ENCODE results near the gene ZNF135.

The ZNF135 gene

DNA sequence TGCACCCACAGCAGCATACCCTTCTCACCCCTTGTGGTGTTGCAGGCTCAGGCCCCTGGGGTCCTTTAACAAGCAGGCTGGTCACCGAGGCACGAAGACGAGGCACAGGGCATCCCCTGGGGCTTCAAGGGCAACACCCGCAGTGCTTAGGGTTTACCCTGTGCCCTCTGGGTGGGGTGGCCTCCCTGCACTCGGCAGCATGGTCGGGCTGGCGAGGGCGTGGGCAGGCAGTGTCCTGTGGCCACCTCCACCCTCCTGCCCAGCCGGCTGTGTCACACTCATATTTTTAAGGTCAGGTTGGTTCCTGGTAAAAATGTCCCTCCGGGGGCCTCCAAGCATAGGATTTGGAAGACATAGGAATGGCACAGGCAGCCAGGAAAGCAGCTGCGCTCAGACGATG lies 11.4 kb upstream of the ZNF135 start:
- no peak for DNase-seq

DNA sequence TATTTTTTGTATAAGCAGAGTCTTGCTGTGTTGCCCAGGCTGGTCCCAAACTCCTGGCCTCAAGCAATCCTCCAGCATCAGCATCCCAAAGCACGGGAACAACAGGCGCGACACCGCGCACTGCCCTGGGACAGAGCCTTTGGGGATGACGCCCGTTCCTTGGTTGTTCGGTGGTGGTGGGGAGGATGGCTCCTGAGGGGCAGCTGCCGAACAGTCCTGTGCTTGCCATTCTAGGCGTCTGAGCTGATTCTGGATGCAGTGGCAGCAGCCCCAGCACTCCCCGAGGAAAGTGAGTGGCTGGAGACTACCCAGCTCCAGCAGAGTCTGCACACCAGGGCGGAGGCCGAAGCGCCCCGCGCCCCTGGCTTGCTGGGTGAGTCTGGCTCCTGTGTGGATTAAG lies 6.8 kb upstream of the ZNF135 start:
- no peak for DNase-seq

DNA sequence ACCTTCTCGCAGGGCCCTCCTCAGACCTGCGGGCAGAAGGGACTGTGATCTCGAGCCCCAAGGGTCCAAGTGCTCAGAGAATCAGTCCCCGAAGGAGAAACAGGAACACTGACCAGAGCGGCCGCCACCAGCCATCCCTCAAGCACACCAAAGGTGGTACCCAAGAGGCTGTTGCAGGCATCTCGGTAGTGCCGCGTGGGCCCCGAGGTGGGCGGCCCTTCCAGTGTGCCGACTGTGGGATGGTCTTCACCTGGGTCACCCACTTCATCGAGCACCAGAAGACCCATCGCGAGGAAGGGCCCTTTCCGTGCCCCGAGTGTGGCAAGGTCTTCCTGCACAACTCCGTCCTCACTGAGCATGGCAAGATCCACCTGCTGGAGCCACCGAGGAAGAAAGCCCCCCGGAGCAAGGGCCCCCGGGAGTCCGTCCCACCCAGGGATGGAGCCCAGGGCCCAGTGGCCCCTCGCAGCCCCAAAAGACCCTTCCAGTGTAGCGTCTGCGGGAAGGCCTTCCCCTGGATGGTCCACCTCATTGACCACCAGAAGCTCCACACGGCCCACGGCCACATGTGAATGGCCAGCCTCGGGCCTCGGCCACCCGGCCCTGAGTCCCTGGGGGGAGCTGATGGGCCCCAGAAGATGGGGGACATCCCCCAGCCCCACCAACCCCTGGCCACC lies 5.5 kb upstream of the ZNF135 start:
- DNase-seq = no peak

- DNase-seq = no peak
Measured at GRCh38 chr19:58054901-58055874, 3.9 kb upstream of the ZNF135 start.

DNA sequence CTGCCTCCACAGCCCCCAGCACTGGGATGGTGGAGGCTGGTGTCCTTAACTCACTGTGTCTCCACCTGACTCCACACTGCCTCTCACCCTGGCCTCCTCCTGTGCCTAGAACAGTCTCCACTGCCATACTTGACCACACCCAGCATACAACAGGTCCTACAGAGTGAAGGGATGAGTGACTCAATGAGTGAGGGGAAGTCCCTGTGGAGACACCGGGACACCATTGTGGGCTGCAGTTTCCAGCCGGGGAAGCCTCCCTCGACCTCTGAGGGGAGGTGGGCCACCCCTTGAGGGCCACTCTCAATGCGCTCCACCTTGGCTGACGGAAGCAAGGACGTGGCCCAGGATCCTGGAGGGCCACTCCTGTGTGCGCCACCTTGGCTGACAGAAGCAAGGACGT lies 2.8 kb upstream of the ZNF135 start:
- DNase-seq = no peak

- DNase-seq = no peak
Measured at GRCh38 chr19:58056861-58057260, 2.2 kb upstream of the ZNF135 start.

DNA sequence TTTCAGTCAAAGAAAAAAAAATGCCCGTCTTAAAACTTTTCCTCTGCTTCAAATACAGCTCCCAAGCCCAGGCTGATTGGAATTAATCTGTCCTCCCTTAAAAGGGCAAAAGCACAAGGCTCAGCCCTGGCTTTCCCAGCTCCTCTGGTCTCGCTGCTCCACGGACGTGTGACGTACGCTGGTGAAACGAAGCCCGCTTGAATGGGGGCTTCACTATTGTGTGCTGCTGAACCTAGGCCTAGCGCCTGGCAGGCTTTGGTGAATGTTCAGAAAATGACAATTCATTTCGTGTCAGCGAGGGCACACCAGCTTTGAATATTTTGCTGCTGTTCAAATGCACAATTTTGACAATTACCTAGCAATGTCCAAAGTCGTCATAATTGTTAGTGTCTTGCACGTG lies 615 bp upstream of the ZNF135 start:
- no peak for DNase-seq

DNA sequence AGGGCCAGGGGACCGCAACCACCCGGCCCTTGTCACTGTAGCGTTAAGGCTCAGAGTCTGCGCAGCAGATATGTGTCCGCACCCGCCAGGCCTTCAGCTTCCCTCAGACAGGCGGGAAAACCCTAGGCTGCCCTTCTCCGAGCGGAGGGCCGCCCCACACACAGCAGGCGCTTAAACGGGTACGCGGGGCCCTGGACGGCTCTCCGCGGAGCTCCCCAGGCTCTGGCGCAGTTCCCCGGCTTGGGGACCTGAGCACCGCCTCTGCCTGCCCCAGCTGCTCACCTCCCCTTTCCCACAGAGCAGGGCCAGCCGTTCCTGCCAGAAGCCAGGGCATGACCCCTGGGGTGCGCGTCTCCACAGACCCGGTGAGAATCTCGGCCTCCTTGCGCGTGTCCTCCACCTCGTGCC lies 593 bp downstream of the ZNF135 start:
- DNase-seq = no peak

GRCh38 chr19:58060231-58060630 lies 1.1 kb downstream of the ZNF135 start:
- no peak for DNase-seq

DNA sequence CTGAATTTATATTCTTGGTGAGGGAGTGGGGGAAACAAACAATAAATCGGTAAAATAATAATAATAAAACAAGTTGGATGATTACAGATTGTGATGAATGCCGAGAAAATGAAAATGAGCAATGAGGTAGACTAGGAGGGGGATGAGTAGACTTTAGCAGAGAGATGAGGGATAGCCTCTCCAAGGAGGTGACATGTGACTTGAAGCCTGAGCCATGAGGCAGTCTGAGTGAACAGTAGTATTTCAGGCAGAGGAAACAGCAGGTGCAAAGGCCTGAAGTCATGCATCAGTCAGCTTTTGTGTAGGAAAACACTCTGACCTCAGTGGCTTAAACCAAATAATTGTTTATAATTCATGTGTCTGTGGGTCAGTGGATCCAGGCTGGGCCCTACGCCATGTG lies 4.6 kb downstream of the ZNF135 start:
- no peak for DNase-seq

DNA sequence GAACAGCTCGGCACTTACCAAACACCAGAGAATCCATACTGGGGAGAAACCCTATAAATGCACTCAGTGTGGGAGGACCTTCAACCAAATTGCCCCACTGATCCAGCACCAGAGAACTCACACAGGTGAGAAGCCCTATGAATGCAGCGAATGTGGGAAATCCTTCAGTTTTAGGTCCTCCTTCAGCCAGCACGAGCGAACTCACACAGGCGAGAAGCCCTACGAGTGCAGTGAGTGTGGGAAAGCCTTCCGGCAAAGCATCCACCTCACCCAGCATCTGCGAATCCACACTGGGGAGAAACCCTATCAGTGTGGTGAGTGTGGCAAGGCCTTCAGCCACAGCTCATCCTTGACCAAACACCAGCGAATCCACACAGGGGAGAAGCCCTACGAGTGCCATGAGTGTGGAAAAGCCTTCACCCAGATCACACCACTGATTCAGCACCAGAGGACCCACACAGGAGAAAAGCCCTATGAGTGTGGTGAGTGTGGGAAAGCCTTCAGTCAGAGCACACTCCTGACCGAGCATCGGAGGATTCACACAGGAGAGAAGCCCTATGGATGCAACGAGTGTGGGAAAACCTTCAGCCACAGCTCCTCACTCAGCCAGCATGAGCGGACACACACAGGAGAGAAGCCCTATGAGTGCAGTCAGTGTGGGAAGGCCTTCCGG lies 8.3 kb downstream of the ZNF135 start:
- no peak for DNase-seq

DNA sequence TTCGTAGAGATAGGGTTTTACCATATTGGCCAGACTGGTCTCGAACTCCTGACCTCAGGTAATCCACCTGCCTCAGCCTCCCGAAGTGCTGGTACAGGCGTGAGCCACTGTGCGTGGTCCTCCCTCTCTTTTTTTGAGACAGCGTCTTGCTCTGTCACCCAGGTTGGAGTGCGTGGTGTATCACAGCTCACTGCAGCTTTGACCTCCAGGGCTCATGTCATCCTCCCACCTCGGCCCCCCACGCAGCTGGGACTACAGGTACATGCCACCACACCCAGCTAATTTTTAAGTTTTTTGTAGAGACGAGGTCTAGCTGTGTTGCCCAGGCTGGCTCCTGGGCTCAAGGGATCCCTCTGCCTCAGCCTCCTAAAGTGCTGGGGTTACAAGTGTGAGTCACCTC lies 20.7 kb downstream of the ZNF135 start:
- no peak for DNase-seq

- DNase-seq = no peak
Measured at GRCh38 chr19:58083021-58083420, 23.9 kb downstream of the ZNF135 start.

DNA sequence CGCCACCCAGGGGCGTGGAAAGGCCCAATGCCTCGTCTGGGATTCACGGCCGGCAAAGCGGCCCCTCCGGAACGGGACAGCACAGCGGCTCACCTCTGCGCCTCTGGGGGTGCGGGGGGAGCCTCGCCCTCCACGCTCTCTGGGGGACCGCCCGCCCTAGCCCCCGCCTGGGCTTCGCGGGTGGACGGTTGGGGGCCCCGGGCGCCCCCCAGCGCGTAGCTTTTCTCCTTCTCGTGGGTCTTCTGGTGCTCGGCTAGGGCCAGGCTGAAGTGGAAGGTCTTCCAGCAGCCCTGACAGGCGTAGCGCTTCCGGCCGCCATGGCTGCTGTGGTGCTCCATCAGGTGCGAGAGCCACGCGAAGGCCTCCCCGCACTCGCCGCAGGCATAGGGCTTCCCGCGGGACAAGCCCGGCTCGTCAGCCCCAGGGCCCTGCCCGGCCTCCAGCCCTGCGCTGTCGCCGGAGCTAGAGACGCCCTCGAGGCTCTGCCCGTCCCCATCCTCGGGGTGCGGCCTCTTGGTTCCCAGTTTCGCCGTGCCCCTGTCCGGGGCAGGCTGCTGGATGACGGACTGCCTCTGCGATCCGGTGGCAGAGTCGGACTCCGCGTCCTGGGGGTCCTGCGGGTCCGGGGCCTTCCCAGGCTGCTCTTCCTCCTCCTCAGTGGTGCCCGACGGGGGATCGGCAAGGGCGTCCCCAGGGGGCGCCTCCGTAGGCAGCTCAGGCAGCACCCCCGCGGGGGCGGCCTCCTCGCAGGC lies 25.7 kb downstream of the ZNF135 start:
- DNase-seq = no peak

GRCh38 chr19:58085348-58085875 lies 26.3 kb downstream of the ZNF135 start:
- no peak for DNase-seq

DNA sequence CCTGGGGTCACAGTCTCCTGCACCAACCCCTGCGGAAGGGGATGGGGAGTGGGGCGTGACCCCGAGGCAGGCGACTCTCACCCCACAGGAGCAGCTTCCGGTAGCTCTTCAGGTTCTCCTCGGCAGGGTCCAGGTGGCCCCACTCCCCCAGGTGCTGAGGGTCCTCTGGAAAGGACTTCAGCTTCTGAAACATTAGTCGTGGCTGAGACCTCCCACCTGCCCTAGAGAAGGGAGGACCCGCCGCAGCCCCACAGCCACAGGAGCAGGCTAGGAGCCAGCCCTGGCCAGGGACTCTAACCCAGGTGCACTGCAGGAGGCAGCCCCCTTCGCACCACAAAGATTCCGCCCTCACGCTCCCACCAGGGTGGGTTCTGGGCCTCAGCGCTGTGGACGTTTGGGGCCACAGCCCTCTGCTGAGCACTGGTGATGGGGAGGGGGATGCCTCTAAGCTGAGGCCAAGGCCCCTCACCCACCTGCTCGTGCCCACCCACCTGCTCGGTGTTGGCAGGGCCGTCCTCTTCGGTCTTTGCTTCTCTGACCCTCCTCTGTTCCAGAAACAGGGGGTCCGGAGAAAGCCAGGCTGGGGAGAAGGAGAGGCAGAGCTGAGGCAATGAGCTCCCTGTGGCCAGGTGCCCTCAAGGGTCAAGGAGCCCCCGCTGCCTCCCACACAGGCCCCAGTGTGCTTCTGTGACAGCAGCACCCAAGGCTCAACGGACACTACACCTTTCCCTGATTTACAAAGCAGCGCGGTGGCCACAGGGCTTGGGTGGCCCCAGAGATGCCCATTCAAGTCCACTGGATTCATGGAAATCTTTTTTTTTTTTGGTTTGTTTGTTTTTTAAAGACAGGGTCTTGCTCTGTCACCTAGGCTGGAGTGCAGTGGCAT lies 28.0 kb downstream of the ZNF135 start:
- DNase-seq = no peak

GRCh38 chr19:58088521-58089052 lies 29.5 kb downstream of the ZNF135 start:
- no peak for DNase-seq

DNA sequence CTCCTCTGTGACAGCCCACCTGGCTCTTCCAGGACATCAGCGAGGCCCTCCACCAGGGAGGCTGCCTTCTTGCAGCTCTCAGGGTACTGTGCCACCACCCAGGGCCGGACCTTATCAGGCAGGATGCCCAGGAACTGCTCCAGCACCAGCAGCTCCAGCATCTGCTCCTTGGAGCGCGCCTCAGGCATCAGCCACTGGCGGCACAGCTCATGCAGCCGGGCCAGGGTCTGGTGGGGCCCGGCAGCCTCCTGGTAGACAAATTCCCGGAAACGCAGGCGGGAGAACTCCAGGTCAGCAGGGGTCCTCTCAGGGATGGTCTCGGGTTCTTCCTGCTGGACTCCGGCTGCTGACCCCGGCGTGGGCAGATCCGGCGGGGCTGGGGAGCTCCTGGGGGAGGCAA lies 30.8 kb downstream of the ZNF135 start:
- no peak for DNase-seq

GRCh38 chr19:58091251-58091995 lies 32.3 kb downstream of the ZNF135 start:
- no peak for DNase-seq

- no peak for DNase-seq
Measured at GRCh38 chr19:58093071-58093470, 34.0 kb downstream of the ZNF135 start.

DNA sequence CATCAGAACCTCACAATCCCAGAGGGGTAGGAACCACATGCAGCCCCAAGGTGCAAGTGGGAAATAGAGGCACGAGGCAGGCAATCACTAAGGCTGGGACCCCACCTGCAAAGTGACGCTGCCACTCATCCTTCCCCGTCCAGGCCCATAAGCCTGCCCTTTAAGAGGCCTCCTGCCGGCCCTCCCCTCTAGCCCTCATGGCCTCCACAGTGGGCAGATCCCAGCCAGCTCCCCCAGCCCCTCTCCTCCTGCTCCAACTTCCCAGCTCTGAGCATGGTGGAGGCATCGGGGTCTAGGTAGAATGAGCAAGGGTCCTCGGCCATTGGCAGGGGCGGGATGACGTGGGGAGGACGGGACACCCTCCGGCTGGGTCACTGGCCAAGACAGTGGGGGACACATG lies 36.2 kb downstream of the ZNF135 start:
- no peak for DNase-seq
